Omental fat pad (tissue), 4 donors: Measurements from ENCODE around the gene ZNF280C. TPM values are rescaled to one million over a fixed set of nuclear protein-coding genes. Genes with fewer than 3 reads are reported as not detected.

Experiments
- ATAC-seq: fragments of 150-250 bp; one replicate; pipeline ENCODE4 v1.9.1; 2016; ENCODE audit warnings: mild to moderate bottlenecking, moderate library complexity; ENCODE audit not compliant: low FRiP score
- DNase-seq: peaks from one replicate; pipeline ENCODE4 v3.0.0-alpha.2; 2019; ENCODE audit warnings: low spot score
- CTCF ChIP-seq, 3 donors: fragments of 450-650 bp; IDR thresholded peaks; one replicate each; pipeline ENCODE4 v1.5.1; 2016 to 2017; ENCODE audit warnings: antibody characterized with exemption in 3 of 3, mild to moderate bottlenecking in 3 of 3, moderate library complexity in 2 of 3
- total RNA-seq, 4 donors: library from RNA; depleted of rRNA; stranded (reverse); fragments of >200 nt; gene quantifications; one replicate each; pipeline ENCODE4 v1.1.0, GENCODE V29; 2016

The ZNF280C gene
- total RNA-seq: 1 to 10 TPM; 3.3 to 4.9 (median 4.2) TPM

- peak; percentile 94 for ATAC-seq
- TF ChIP-seq CTCF (IDR thresholded peaks at IDR 0.05): no peak
- peak; percentile 65 for DNase-seq
These were observed at the start of gene ZNF280C for GRCh38 chrX:130268449-130269170. Gene ZNF280C (minus strand): TSS chrX:130268899. CDS start chrX:130260449, 8,450 bp downstream.

- DNase-seq (no peak), ATAC-seq (no peak)
- TF ChIP-seq CTCF (IDR thresholded peaks at IDR 0.05): no peak
These were observed 36.1 kb upstream of the ZNF280C start for GRCh38 chrX:130304587-130305368.

GRCh38 chrX:130301977-130302376 is 33.3 kb upstream of the ZNF280C start:
- no peak for TF ChIP-seq CTCF (IDR thresholded peaks at IDR 0.05)
- ATAC-seq: no peak
- no peak for DNase-seq

- TF ChIP-seq CTCF (IDR thresholded peaks at IDR 0.05): no peak
- no peak for DNase-seq
These were observed 32.7 kb upstream of the ZNF280C start for GRCh38 chrX:130301405-130301804.

GRCh38 chrX:130300010-130300282 is 31.2 kb upstream of the ZNF280C start:
- no peak for ATAC-seq
- TF ChIP-seq CTCF (IDR thresholded peaks at IDR 0.05): no peak

More at GRCh38 chrX:130301405-130301804, 32.7 kb upstream of the ZNF280C start:
- no peak for ATAC-seq

GRCh38 chrX:130299279-130300009 is 30.7 kb upstream of the ZNF280C start:
- DNase-seq (no peak), ATAC-seq (no peak)
- no peak for TF ChIP-seq CTCF (IDR thresholded peaks at IDR 0.05)

More at GRCh38 chrX:130300010-130300282, 31.2 kb upstream of the ZNF280C start:
- DNase-seq: no peak
